Measurements from ENCODE around the gene SUFU.

The SUFU gene

GRCh38 chr10:102593804-102594079 lies 90.0 kb downstream of the SUFU start:
- Histone ChIP-seq H3K4me1 (ENCODE audit: control insufficient read depth in 2 of 2, insufficient read depth in 1 of 2, low read depth in 1 of 2, low read length in 2 of 2) (no peaks in the 10 kb centered on the region), H4K91ac (ENCODE audit: low read depth, low read length, poor library complexity) (no peak overlapping the region), H3K36me3 (replicated peaks in 1 of 2; ENCODE audit: control insufficient read depth in 2 of 2, insufficient read depth in 2 of 2, low read length in 2 of 2) (peaks cover 15 to 29% of the 10 kb centered on the region in 2 donors), H3K9ac (ENCODE audit: low read depth, low read length, poor library complexity) (no peak overlapping the region), H3K79me1 (ENCODE audit: low read depth, low read length) (peaks cover 2% of the 10 kb centered on the region), H2BK15ac (ENCODE audit: low read length) (no peak overlapping the region), H3K18ac (ENCODE audit: low read length) (no peak overlapping the region), H3K27me3 (ENCODE audit: control insufficient read depth in 3 of 3, insufficient read depth in 3 of 3, low read depth in 1 of 3, low read length in 3 of 3) (no peaks in the 10 kb centered on the region), H3K9me3 (replicated peaks in 1 of 2; ENCODE audit: control insufficient read depth in 2 of 2, insufficient read depth in 1 of 2, low read depth in 1 of 2, low read length in 2 of 2) (no peaks in the 10 kb centered on the region), H3K4me3 (ENCODE audit: low read length in 2 of 2) (no peak overlapping the region), H2BK5ac (ENCODE audit: low read length) (no peak overlapping the region), H3K4me2 (ENCODE audit: insufficient read depth, low read length, poor library complexity, severe bottlenecking) (no peak overlapping the region), H3K27ac (replicated peaks; ENCODE audit: low read length) (no peak overlapping the region), H2BK120ac (ENCODE audit: low read depth, low read length) (no peak overlapping the region), H4K8ac (ENCODE audit: low read depth, low read length) (no peak overlapping the region), H2AK5ac (ENCODE audit: low read depth, low read length) (no peak overlapping the region), H3K4ac (ENCODE audit: low read length) (no peak overlapping the region), H2AFZ (ENCODE audit: low read length) (no peak overlapping the region), H3K14ac (ENCODE audit: low read length) (no peak overlapping the region), H2BK12ac (ENCODE audit: low read length) (no peak overlapping the region), H3K23ac (ENCODE audit: low read depth, low read length, poor library complexity) (no peak overlapping the region)
- WGBS, 2 donors (ENCODE audit: extremely low coverage in 2 of 2, insufficient read length in 2 of 2, insufficient replicate concordance in 1 of 2), result no CpG with 5 or more reads among the region's 6 CpGs
- no peak for DNase-seq (ENCODE audit: low spot score)

- H3K79me1 ChIP-seq (ENCODE audit: low read depth, low read length), result peaks cover 2% of the 10 kb centered on the region
- no peak overlapping the region for H3K23ac ChIP-seq (ENCODE audit: low read depth, low read length, poor library complexity)
- H4K91ac ChIP-seq (ENCODE audit: low read depth, low read length, poor library complexity), result no peak overlapping the region
- no peak overlapping the region for H3K4me2 ChIP-seq (ENCODE audit: insufficient read depth, low read length, poor library complexity, severe bottlenecking)
- no peak overlapping the region for H3K4ac ChIP-seq (ENCODE audit: low read length)
- no peak overlapping the region for H2BK15ac ChIP-seq (ENCODE audit: low read length)
- H2AK5ac ChIP-seq (ENCODE audit: low read depth, low read length), result no peak overlapping the region
- no peaks in the 10 kb centered on the region for H3K27me3 ChIP-seq (ENCODE audit: control insufficient read depth in 3 of 3, insufficient read depth in 3 of 3, low read depth in 1 of 3, low read length in 3 of 3)
- no peak overlapping the region for H2AFZ ChIP-seq (ENCODE audit: low read length)
- H3K9me3 ChIP-seq (replicated peaks in 1 of 2; ENCODE audit: control insufficient read depth in 2 of 2, insufficient read depth in 1 of 2, low read depth in 1 of 2, low read length in 2 of 2), result no peaks in the 10 kb centered on the region
- no peak overlapping the region for H3K4me3 ChIP-seq (ENCODE audit: low read length in 2 of 2)
- no peak overlapping the region for H2BK120ac ChIP-seq (ENCODE audit: low read depth, low read length)
- H3K27ac ChIP-seq (replicated peaks; ENCODE audit: low read length), result no peak overlapping the region
- no CpG with 5 or more reads among the region's 2 CpGs for WGBS, 2 donors (ENCODE audit: extremely low coverage in 2 of 2, insufficient read length in 2 of 2, insufficient replicate concordance in 1 of 2)
- H3K9ac ChIP-seq (ENCODE audit: low read depth, low read length, poor library complexity), result no peak overlapping the region
- peaks cover 0 to 7% of the 10 kb centered on the region in 2 donors for H3K4me1 ChIP-seq (ENCODE audit: control insufficient read depth in 2 of 2, insufficient read depth in 1 of 2, low read depth in 1 of 2, low read length in 2 of 2)
- DNase-seq (ENCODE audit: low spot score), result no peak
- H3K14ac ChIP-seq (ENCODE audit: low read length), result no peak overlapping the region
- no peak overlapping the region for H3K18ac ChIP-seq (ENCODE audit: low read length)
- H2BK12ac ChIP-seq (ENCODE audit: low read length), result no peak overlapping the region
- peaks cover 18 to 45% of the 10 kb centered on the region in 2 donors for H3K36me3 ChIP-seq (replicated peaks in 1 of 2; ENCODE audit: control insufficient read depth in 2 of 2, insufficient read depth in 2 of 2, low read length in 2 of 2)
- H2BK5ac ChIP-seq (ENCODE audit: low read length), result no peak overlapping the region
- H4K8ac ChIP-seq (ENCODE audit: low read depth, low read length), result no peak overlapping the region
These were observed 91.5 kb downstream of the SUFU start for GRCh38 chr10:102595293-102595692.

GRCh38 chr10:102595897-102596296 lies 92.1 kb downstream of the SUFU start:
- Histone ChIP-seq H2BK5ac (ENCODE audit: low read length) (no peak overlapping the region), H3K4ac (ENCODE audit: low read length) (no peak overlapping the region), H3K9ac (ENCODE audit: low read depth, low read length, poor library complexity) (peak overlapping the region; percentile 57), H3K9me3 (replicated peaks in 1 of 2; ENCODE audit: control insufficient read depth in 2 of 2, insufficient read depth in 1 of 2, low read depth in 1 of 2, low read length in 2 of 2) (no peaks in the 10 kb centered on the region), H4K8ac (ENCODE audit: low read depth, low read length) (no peak overlapping the region), H3K18ac (ENCODE audit: low read length) (no peak overlapping the region), H3K23ac (ENCODE audit: low read depth, low read length, poor library complexity) (no peak overlapping the region), H4K91ac (ENCODE audit: low read depth, low read length, poor library complexity) (no peak overlapping the region), H3K27me3 (ENCODE audit: control insufficient read depth in 3 of 3, insufficient read depth in 3 of 3, low read depth in 1 of 3, low read length in 3 of 3) (no peaks in the 10 kb centered on the region), H2BK120ac (ENCODE audit: low read depth, low read length) (no peak overlapping the region), H2AFZ (ENCODE audit: low read length) (no peak overlapping the region), H2BK12ac (ENCODE audit: low read length) (no peak overlapping the region), H3K4me2 (ENCODE audit: insufficient read depth, low read length, poor library complexity, severe bottlenecking) (no peak overlapping the region), H3K4me3 (ENCODE audit: low read length in 2 of 2) (no peak overlapping the region), H2AK5ac (ENCODE audit: low read depth, low read length) (no peak overlapping the region), H3K14ac (ENCODE audit: low read length) (no peak overlapping the region), H3K4me1 (ENCODE audit: control insufficient read depth in 2 of 2, insufficient read depth in 1 of 2, low read depth in 1 of 2, low read length in 2 of 2) (peaks cover 0 to 7% of the 10 kb centered on the region in 2 donors), H3K79me1 (ENCODE audit: low read depth, low read length) (peaks cover 2% of the 10 kb centered on the region), H3K27ac (replicated peaks; ENCODE audit: low read length) (no peak overlapping the region), H2BK15ac (ENCODE audit: low read length) (no peak overlapping the region), H3K36me3 (replicated peaks in 1 of 2; ENCODE audit: control insufficient read depth in 2 of 2, insufficient read depth in 2 of 2, low read length in 2 of 2) (peaks cover 21 to 50% of the 10 kb centered on the region in 2 donors)
- no CpG with 5 or more reads among the region's 4 CpGs for WGBS, 2 donors (ENCODE audit: extremely low coverage in 2 of 2, insufficient read length in 2 of 2, insufficient replicate concordance in 1 of 2)
- no peak for DNase-seq (ENCODE audit: low spot score)

- no peak overlapping the region for H2BK12ac ChIP-seq (ENCODE audit: low read length)
- no peak overlapping the region for H2BK120ac ChIP-seq (ENCODE audit: low read depth, low read length)
- H2BK5ac ChIP-seq (ENCODE audit: low read length), result no peak overlapping the region
- no CpG with 5 or more reads among the region's 3 CpGs for WGBS, 2 donors (ENCODE audit: extremely low coverage in 2 of 2, insufficient read length in 2 of 2, insufficient replicate concordance in 1 of 2)
- H3K4me2 ChIP-seq (ENCODE audit: insufficient read depth, low read length, poor library complexity, severe bottlenecking), result no peak overlapping the region
- H3K4me3 ChIP-seq (ENCODE audit: low read length in 2 of 2), result peak overlapping the region in 1 of 2 donors; percentile 13
- no peak overlapping the region for H3K9ac ChIP-seq (ENCODE audit: low read depth, low read length, poor library complexity)
- peaks cover 2% of the 10 kb centered on the region for H3K79me1 ChIP-seq (ENCODE audit: low read depth, low read length)
- H3K23ac ChIP-seq (ENCODE audit: low read depth, low read length, poor library complexity), result no peak overlapping the region
- peaks cover 25 to 56% of the 10 kb centered on the region in 2 donors for H3K36me3 ChIP-seq (replicated peaks in 1 of 2; ENCODE audit: control insufficient read depth in 2 of 2, insufficient read depth in 2 of 2, low read length in 2 of 2)
- H2AK5ac ChIP-seq (ENCODE audit: low read depth, low read length), result no peak overlapping the region
- no peak overlapping the region for H2BK15ac ChIP-seq (ENCODE audit: low read length)
- peak; percentile 38 for DNase-seq (ENCODE audit: low spot score)
- H3K9me3 ChIP-seq (replicated peaks in 1 of 2; ENCODE audit: control insufficient read depth in 2 of 2, insufficient read depth in 1 of 2, low read depth in 1 of 2, low read length in 2 of 2), result no peaks in the 10 kb centered on the region
- H3K4ac ChIP-seq (ENCODE audit: low read length), result no peak overlapping the region
- H3K18ac ChIP-seq (ENCODE audit: low read length), result no peak overlapping the region
- H2AFZ ChIP-seq (ENCODE audit: low read length), result no peak overlapping the region
- no peak overlapping the region for H3K14ac ChIP-seq (ENCODE audit: low read length)
- no peak overlapping the region for H3K27ac ChIP-seq (replicated peaks; ENCODE audit: low read length)
- no peaks in the 10 kb centered on the region for H3K27me3 ChIP-seq (ENCODE audit: control insufficient read depth in 3 of 3, insufficient read depth in 3 of 3, low read depth in 1 of 3, low read length in 3 of 3)
- no peak overlapping the region for H4K91ac ChIP-seq (ENCODE audit: low read depth, low read length, poor library complexity)
- H4K8ac ChIP-seq (ENCODE audit: low read depth, low read length), result no peak overlapping the region
- H3K4me1 ChIP-seq (ENCODE audit: control insufficient read depth in 2 of 2, insufficient read depth in 1 of 2, low read depth in 1 of 2, low read length in 2 of 2), result peaks cover 0 to 7% of the 10 kb centered on the region in 2 donors
These were observed 92.8 kb downstream of the SUFU start for GRCh38 chr10:102596506-102596971.
